H1 (cell line): ENCODE measurements around the gene ZNF277. TPM values are rescaled to one million over a fixed set of nuclear protein-coding genes. Genes with fewer than 3 reads are reported as not detected.

Experiments
- CTCF ChIA-PET: fragments of 300-600 bp; sonication (Branson Sonifier 250); formaldehyde crosslinking; loops from one replicate; lab custom pipeline; 2021; ENCODE audit not compliant: partially characterized antibody; lab: Charles Lee
- POLR2A ChIA-PET: fragments of 300-600 bp; sonication (Branson Sonifier 250); formaldehyde crosslinking; loops from one replicate; lab custom pipeline; 2021; ENCODE audit warnings: inconsistent platforms; ENCODE audit not compliant: partially characterized antibody; lab: Charles Lee
- DNase-seq, 2 experiments: peaks; one replicate each; pipeline versions ENCODE4 v3.0.0 to v3.0.0-alpha.2; 2010 to 2022; ENCODE audit warnings: low spot score in 2 of 2, low read depth in 1 of 2, mixed read lengths in 1 of 2
- FAIRE-seq: peaks from 2 replicates; lab custom pipeline; 2011; peaks lifted over from hg19 to GRCh38; lab: Jason Lieb, UNC
- H2AFZ ChIP-seq: 2 replicates; pipeline ENCODE4 v1.8.1; 2012; ENCODE audit warnings: low read length, inconsistent platforms
- H2AK5ac ChIP-seq: 2 replicates; pipeline ENCODE4 v1.6.1; 2013; ENCODE audit warnings: low read depth, low read length
- H2BK120ac ChIP-seq: replicated peaks from 2 replicates; pipeline ENCODE3; 2013; ENCODE audit warnings: low read depth, low read length, inconsistent platforms
- H2BK12ac ChIP-seq: 2 replicates; pipeline ENCODE4 v1.6.1; 2013; ENCODE audit warnings: low read depth, low read length
- H2BK15ac ChIP-seq: 2 replicates; pipeline ENCODE4 v1.6.1; 2013; ENCODE audit warnings: low read length
- H2BK20ac ChIP-seq: 2 replicates; pipeline ENCODE4 v1.6.1; 2013; ENCODE audit warnings: low read length
- H2BK5ac ChIP-seq: 2 replicates; pipeline ENCODE4 v1.6.1; 2013; ENCODE audit warnings: low read depth, low read length
- H3K14ac ChIP-seq: 2 replicates; pipeline ENCODE4 v1.6.1; 2013; ENCODE audit warnings: inconsistent platforms; ENCODE audit not compliant: insufficient read length
- H3K18ac ChIP-seq: 2 replicates; pipeline ENCODE4 v1.6.1; 2013; ENCODE audit warnings: low read length; ENCODE audit errors: extremely low read depth
- H3K23ac ChIP-seq: 2 replicates; pipeline ENCODE4 v1.6.1; 2013; ENCODE audit warnings: inconsistent platforms; ENCODE audit not compliant: insufficient read length
- H3K23me2 ChIP-seq: 2 replicates; pipeline ENCODE4 v1.6.1; 2013; ENCODE audit warnings: low read depth, low read length
- H3K27ac ChIP-seq: 2 replicates; pipeline ENCODE4 v1.6.1; 2011; ENCODE audit warnings: low read depth, low read length, inconsistent platforms
- H3K27me3 ChIP-seq, 4 experiments: replicated peaks in 1 of 4; 1 replicate in 1 of 4; 2 replicates in 3 of 4; pipeline versions ENCODE4 v1.6.1 to v1.8.1; 2011 to 2013; ENCODE audit warnings: low read length in 3 of 4, mild to moderate bottlenecking in 3 of 4, inconsistent platforms in 2 of 4, mixed read lengths in 2 of 4, moderate library complexity in 1 of 4; ENCODE audit not compliant: control insufficient read depth in 3 of 4, insufficient read depth in 3 of 4; ENCODE audit errors: extremely low read depth in 1 of 4
- H3K36me3 ChIP-seq, 4 experiments: 2 replicates each; pipeline versions ENCODE4 v1.6.1 to v1.8.1; 2011 to 2013; ENCODE audit warnings: mild to moderate bottlenecking in 4 of 4, low read length in 3 of 4, moderate library complexity in 2 of 4, control low read depth in 1 of 4, inconsistent platforms in 1 of 4; ENCODE audit not compliant: insufficient read depth in 4 of 4, control insufficient read depth in 2 of 4
- H3K4ac ChIP-seq: replicated peaks from 2 replicates; pipeline ENCODE3; 2013; ENCODE audit warnings: low read length, low read depth, mixed read lengths, inconsistent platforms; ENCODE audit not compliant: insufficient read length
- H3K4me1 ChIP-seq, 4 experiments: replicated peaks in 1 of 4; 1 replicate in 1 of 4; 2 replicates in 3 of 4; pipeline versions ENCODE4 v1.6.1 to v1.8.1; 2011 to 2013; ENCODE audit warnings: low read length in 3 of 4, inconsistent platforms in 2 of 4, mixed read lengths in 1 of 4; ENCODE audit not compliant: insufficient read depth in 4 of 4, control insufficient read depth in 3 of 4
- H3K4me2 ChIP-seq, 2 experiments: 2 replicates each; pipeline versions ENCODE4 v1.6.1 to v1.8.1; 2011 to 2013; ENCODE audit warnings: low read depth in 2 of 2, low read length in 2 of 2, control low read depth in 1 of 2, inconsistent platforms in 1 of 2, mild to moderate bottlenecking in 1 of 2; ENCODE audit not compliant: insufficient read depth in 1 of 2
- H3K4me3 ChIP-seq, 4 experiments: fragments of 200-600, 300-600 bp in 1 of 4; sonication (generic), shearing (Covaris generic), sonication (Bioruptor Twin) in 1 of 4; 2 replicates each; pipeline versions ENCODE4 v1.5.1 to v1.8.1; 2011 to 2016; ENCODE audit warnings: low read length in 4 of 4, low read depth in 3 of 4, control low read depth in 2 of 4, inconsistent platforms in 2 of 4, mild to moderate bottlenecking in 2 of 4, mixed read lengths in 1 of 4, moderate library complexity in 1 of 4; ENCODE audit not compliant: insufficient read depth in 2 of 4; ENCODE audit errors: extremely low read depth in 1 of 4
- H3K56ac ChIP-seq: replicated peaks from 2 replicates; pipeline ENCODE3; 2013; ENCODE audit warnings: low read depth, mild to moderate bottlenecking, mixed read lengths, low read length, inconsistent platforms; ENCODE audit not compliant: insufficient read length
- H3K79me1 ChIP-seq: 2 replicates; pipeline ENCODE4 v1.6.1; 2013; ENCODE audit warnings: low read depth, low read length, control low read depth
- H3K79me2 ChIP-seq, 2 experiments: 2 replicates each; pipeline versions ENCODE4 v1.6.1 to v1.8.1; 2012 to 2013; ENCODE audit warnings: low read length in 2 of 2, mild to moderate bottlenecking in 2 of 2, inconsistent platforms in 1 of 2; ENCODE audit not compliant: insufficient read depth in 2 of 2, control insufficient read depth in 1 of 2
- H3K9ac ChIP-seq, 4 experiments: replicated peaks in 1 of 4; 1 replicate in 1 of 4; 2 replicates in 3 of 4; pipeline versions ENCODE4 v1.6.1 to v1.8.1; 2011 to 2013; ENCODE audit warnings: low read depth in 3 of 4, low read length in 3 of 4, control low read depth in 2 of 4, mild to moderate bottlenecking in 2 of 4, moderate library complexity in 2 of 4, inconsistent platforms in 1 of 4; ENCODE audit errors: extremely low read depth in 1 of 4
- H3K9me3 ChIP-seq, 2 experiments: 2 replicates each; pipeline versions ENCODE4 v1.6.1 to v1.8.1; 2012 to 2013; ENCODE audit warnings: mild to moderate bottlenecking in 2 of 2, moderate library complexity in 2 of 2, control low read depth in 1 of 2, inconsistent platforms in 1 of 2, low read depth in 1 of 2, low read length in 1 of 2, mixed read lengths in 1 of 2; ENCODE audit not compliant: insufficient read depth in 2 of 2
- H4K20me1 ChIP-seq, 2 experiments: replicated peaks in 1 of 2; 2 replicates each; pipeline versions ENCODE3 to v1.8.1; 2011 to 2013; ENCODE audit warnings: inconsistent platforms in 2 of 2, low read length in 2 of 2, mild to moderate bottlenecking in 1 of 2; ENCODE audit not compliant: insufficient read depth in 2 of 2, control insufficient read depth in 1 of 2
- H4K5ac ChIP-seq: 2 replicates; pipeline ENCODE4 v1.6.1; 2013; ENCODE audit warnings: low read length, low read depth, mixed read lengths, inconsistent platforms; ENCODE audit not compliant: insufficient read length
- H4K8ac ChIP-seq: 2 replicates; pipeline ENCODE4 v1.8.0; 2013; ENCODE audit warnings: mild to moderate bottlenecking, moderate library complexity, low read length, inconsistent platforms; ENCODE audit not compliant: insufficient read depth; ENCODE audit errors: extremely low read depth
- H4K91ac ChIP-seq: replicated peaks from 2 replicates; pipeline ENCODE3; 2013; ENCODE audit warnings: low read length, mixed read lengths, inconsistent platforms; ENCODE audit not compliant: insufficient read length
- CEBPB ChIP-seq: IDR thresholded peaks from 2 replicates; pipeline ENCODE4 v1.6.1; 2012; ENCODE audit warnings: low read depth, low read length
- CREB1 ChIP-seq: IDR thresholded peaks from 2 replicates; pipeline ENCODE4 v1.6.1; 2012; ENCODE audit warnings: inconsistent platforms
- EP300 ChIP-seq, 2 experiments: IDR thresholded peaks; 1 replicate in 1 of 2; 2 replicates in 1 of 2; pipeline ENCODE4 v1.6.1; 2011 to 2012; ENCODE audit warnings: low read depth in 2 of 2, low read length in 2 of 2, mild to moderate bottlenecking in 2 of 2, borderline replicate concordance in 1 of 2, inconsistent platforms in 1 of 2, moderate library complexity in 1 of 2
- NANOG ChIP-seq: IDR thresholded peaks from 2 replicates; pipeline ENCODE4 v1.6.1; 2011; ENCODE audit warnings: low read length, low read depth, mild to moderate bottlenecking, inconsistent platforms; ENCODE audit not compliant: insufficient read depth, poor library complexity, severe bottlenecking
- NRF1 ChIP-seq: IDR thresholded peaks from 2 replicates; pipeline ENCODE4 v1.6.1; 2011; ENCODE audit warnings: mild to moderate bottlenecking, low read depth, low read length, improper control_type of control experiment
- RBBP5 ChIP-seq: IDR thresholded peaks from 2 replicates; pipeline ENCODE4 v1.7.1; 2012; ENCODE audit warnings: low read depth, mild to moderate bottlenecking, inconsistent platforms, low read length, moderate library complexity, borderline replicate concordance
- RNF2 ChIP-seq: fragments of 200-900, 300-1000 bp; sonication (generic); IDR thresholded peaks from 2 replicates; pipeline ENCODE4 v1.7.1; 2016; ENCODE audit warnings: borderline replicate concordance, low read depth, mild to moderate bottlenecking, antibody characterized with exemption, low read length; ENCODE audit not compliant: poor library complexity, severe bottlenecking; ENCODE audit errors: missing control alignments
- SIRT6 ChIP-seq: IDR thresholded peaks from one replicate; pipeline ENCODE4 v1.7.1; 2012; ENCODE audit warnings: low read length, inconsistent platforms
- SIX5 ChIP-seq: IDR thresholded peaks from 2 replicates; pipeline ENCODE4 v1.6.1; 2011; ENCODE audit warnings: mild to moderate bottlenecking, low read depth, low read length
- SP1 ChIP-seq: IDR thresholded peaks from 2 replicates; pipeline ENCODE4 v1.6.1; 2011; ENCODE audit warnings: low read depth, low read length
- TCF12 ChIP-seq: IDR thresholded peaks from 2 replicates; pipeline ENCODE4 v1.6.1; 2011; ENCODE audit warnings: low read depth, mild to moderate bottlenecking, low read length
- YY1 ChIP-seq: IDR thresholded peaks from 2 replicates; pipeline ENCODE4 v1.6.1; 2011; ENCODE audit warnings: low read depth, mild to moderate bottlenecking, low read length
- WGBS, 2 experiments: shearing (Covaris generic) in 1 of 2; methylation state at CpG; one replicate each; pipeline versions ENCODE4 v1.1.6 to v1.1.7; 2013 to 2015; ENCODE audit warnings: low lambda C conversion rate in 2 of 2, mixed read lengths in 2 of 2, inconsistent platforms in 1 of 2, low coverage in 1 of 2, missing lambda C conversion rate in 1 of 2; ENCODE audit not compliant: insufficient replicate concordance in 2 of 2, insufficient coverage in 1 of 2, insufficient read length in 1 of 2; ENCODE audit errors: extremely low coverage in 1 of 2, missing lambda C conversion rate in 1 of 2; 5-methylcytosine and 5-hydroxymethylcytosine counted together
- polyA plus RNA-seq, 7 experiments: library from polyadenylated mRNA; depleted of rRNA in 3 of 7; stranded (reverse) in 5 of 7; unstranded in 2 of 7; fragments of >200 nt in 5 of 7; fragments of 200-250 nt in 2 of 7; gene quantifications; 1 replicate in 5 of 7; 2 replicates in 1 of 7; 4 replicates in 1 of 7; pipeline versions ENCODE4 v1.2.1 to v1.2.3, GENCODE V29; 2011 to 2013; ENCODE audit warnings: missing spikeins in 2 of 7, mixed read lengths in 2 of 7
- total RNA-seq: library from RNA; stranded (reverse); fragmentation: NEBNext Ultra II Directional; extraction: Animal tissue kit (Norgen Biotek cat#: 25700); gene quantifications from 2 replicates; pipeline ENCODE4 v1.2.1, GENCODE V29; 2021

The ZNF277 gene
- total and polyA plus RNA-seq, 2 of the 8 experiments (the other 6 are each of a cell fraction or from before 2014, with no cell fraction given), result 5.1 to 21.7 TPM

DNA sequence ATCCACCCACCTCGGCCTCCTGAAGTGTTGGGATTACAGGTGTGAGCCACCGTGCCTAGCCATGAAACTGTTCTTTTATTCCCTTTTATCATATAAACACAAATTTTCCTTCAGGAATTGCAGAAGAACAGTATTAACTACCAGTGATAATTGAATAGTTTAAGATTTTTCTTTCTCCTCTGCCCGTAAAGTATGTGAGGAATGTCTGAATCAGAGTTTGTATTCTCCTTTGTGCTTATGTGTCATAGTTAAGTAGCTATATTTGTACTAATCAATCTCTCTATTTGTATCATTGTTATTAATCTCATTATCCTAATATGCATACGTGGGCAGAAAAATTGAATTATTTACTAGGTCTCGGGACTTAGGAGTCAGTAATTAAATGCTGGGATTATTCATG, 83.6 kb downstream of the ZNF277 start:
- ChIA-PET CTCF (interaction anchor here (1.9 kb wide), 1 partner anchor 14 kb away, joined by 5 read pairs; no protein-coding TSS in a partner anchor), POLR2A (interaction anchor here (1.1 kb wide), 1 partner anchor 85 kb away, joined by 3 read pairs; no protein-coding TSS in a partner anchor)
- DNase-seq, result no peak
- Histone ChIP-seq H3K27ac (no peak overlapping the region), H3K56ac (no peak overlapping the region), H2BK120ac (no peak overlapping the region), H2AK5ac (no peak overlapping the region), H3K4ac (no peak overlapping the region), H3K14ac (no peak overlapping the region), H3K23ac (no peak overlapping the region), H4K20me1 (no peaks in the 10 kb centered on the region), H3K36me3 (peaks cover 0 to 2% (median 0%) of the 10 kb centered on the region in 4 experiments; a peak in 1 of 8 replicates), H3K18ac (no peak overlapping the region), H3K4me1 (peaks cover 0 to 7% (median 2%) of the 10 kb centered on the region in 4 experiments; a peak in 2 of 7 replicates), H4K5ac (no peak overlapping the region), H3K9me3 (no peaks in the 10 kb centered on the region), H2AFZ (no peak overlapping the region), H3K79me1 (no peaks in the 10 kb centered on the region), H2BK12ac (no peak overlapping the region), H4K91ac (no peak overlapping the region), H3K4me2 (no peak overlapping the region), H3K9ac (no peak overlapping the region), H3K23me2 (no peaks in the 10 kb centered on the region; the same call in 1 of the 2 replicates), H2BK15ac (no peak overlapping the region), H2BK20ac (no peak overlapping the region), H3K79me2 (no peaks in the 10 kb centered on the region), H3K27me3 (no peaks in the 10 kb centered on the region), H2BK5ac (no peak overlapping the region), H4K8ac (no peak overlapping the region), H3K4me3 (no peak overlapping the region)
- WGBS, 2 experiments, result 89% methylated on average over 5 of the region's 5 CpGs; no CpG with 5 or more reads in 1 of the 2 experiments
- FAIRE-seq, result no peak
- TF ChIP-seq NRF1 (no peak), NANOG (no peak), CREB1 (no peak), SP1 (no peak), TCF12 (no peak), YY1 (no peak), EP300 (IDR thresholded peaks at IDR 0.05; ENCODE audit: borderline replicate concordance in 1 of 2, low read depth in 2 of 2, low read length in 2 of 2) (no peak), SIX5 (no peak), RBBP5 (no peak), CEBPB (no peak), RNF2 (no peak), SIRT6 (no peak)
